PC-3 (cell line): ENCODE results near the gene DLX5. TPM values are rescaled to one million over a fixed set of nuclear protein-coding genes. Genes with fewer than 3 reads are reported as not detected.

Source experiments
- ATAC-seq: fragments of 200-7000 bp; cut with Tn5 transposase; 2 replicates; pipeline ENCODE4 v1.9.1; 2020; ENCODE audit warnings: mild to moderate bottlenecking, moderate library complexity
- BruUV-seq: library from RNA; stranded (reverse); fragments of 400-500 nt; replicated peaks from 2 replicates; lab custom pipeline; 2021; lab: Mats Ljungman, UMichigan
- CTCF ChIA-PET: fragments of 300-600 bp; sonication (Branson Sonifier 250); formaldehyde crosslinking; loops from one replicate; lab custom pipeline; 2022; ENCODE audit warnings: antibody characterized with exemption; lab: Charles Lee
- POLR2A ChIA-PET: fragments of 300-600 bp; sonication (Branson Sonifier 250); formaldehyde crosslinking; loops from one replicate; lab custom pipeline; 2022; ENCODE audit warnings: antibody characterized with exemption; ENCODE audit not compliant: unreplicated experiment; lab: Charles Lee
- DNase-seq: peaks from one replicate; pipeline ENCODE4 v3.0.0-alpha.2; 2015
- H2AFZ ChIP-seq: fragments of 300-600 bp; sonication (generic); 2 replicates; pipeline ENCODE4 v1.6.0; 2016; ENCODE audit warnings: antibody characterized with exemption, low read length
- H3F3A ChIP-seq: fragments of 300-600 bp; sonication (generic); one replicate; pipeline ENCODE4 v1.6.0; 2017; ENCODE audit warnings: antibody characterized with exemption, low read length, control low read depth, mild to moderate bottlenecking; ENCODE audit not compliant: unreplicated experiment
- H3K27ac ChIP-seq: fragments of 300-600 bp; sonication (generic); 2 replicates; pipeline ENCODE4 v1.5.1; 2016; ENCODE audit warnings: mild to moderate bottlenecking, low read length
- H3K27me3 ChIP-seq: fragments of 300-600 bp; sonication (generic); 2 replicates; pipeline ENCODE4 v1.6.1; 2016; ENCODE audit warnings: low read length, mixed read lengths
- H3K36me3 ChIP-seq: fragments of 300-600 bp; sonication (generic); 2 replicates; pipeline ENCODE4 v1.6.1; 2016; ENCODE audit warnings: low read depth, mixed run types, low read length, mixed read lengths
- H3K4me1 ChIP-seq: fragments of 300-600 bp; sonication (generic); 2 replicates; pipeline ENCODE4 v1.5.1; 2016; ENCODE audit warnings: low read length; ENCODE audit not compliant: insufficient read depth
- H3K4me2 ChIP-seq: fragments of 300-600 bp; sonication (generic); 2 replicates; pipeline ENCODE4 v1.6.0; 2016; ENCODE audit warnings: low read length
- H3K4me3 ChIP-seq: fragments of 300-600 bp; sonication (generic); 2 replicates; pipeline ENCODE4 v1.5.1; 2016; ENCODE audit warnings: mild to moderate bottlenecking, low read length, mixed read lengths
- H3K79me2 ChIP-seq: fragments of 300-600 bp; sonication (generic); 2 replicates; pipeline ENCODE4 v1.6.1; 2017; ENCODE audit warnings: low read length, mixed read lengths
- H3K9ac ChIP-seq: fragments of 300-600 bp; sonication (generic); 2 replicates; pipeline ENCODE4 v1.6.0; 2016; ENCODE audit warnings: mild to moderate bottlenecking, low read length
- H3K9me2 ChIP-seq: fragments of 300-600 bp; sonication (generic); replicated peaks from 2 replicates; pipeline ENCODE4 v1.6.1; 2016; ENCODE audit warnings: mixed run types, low read length, mixed read lengths
- H3K9me3 ChIP-seq: fragments of 300-600 bp; sonication (generic); 2 replicates; pipeline ENCODE4 v1.6.1; 2016; ENCODE audit warnings: low read length, mixed read lengths
- H4K20me1 ChIP-seq: fragments of 300-600 bp; sonication (generic); 2 replicates; pipeline ENCODE4 v1.6.1; 2016; ENCODE audit warnings: low read length, mixed read lengths
- CTCF ChIP-seq: fragments of 300-600 bp; sonication (generic); conservative IDR thresholded peaks from 2 replicates; pipeline ENCODE4 v1.5.1; 2017; ENCODE audit warnings: antibody characterized with exemption, low read depth, mild to moderate bottlenecking, low read length
- EZH2 ChIP-seq: fragments of 300-600 bp; sonication (generic); IDR thresholded peaks from one replicate; pipeline ENCODE4 v1.6.1; 2017; ENCODE audit warnings: antibody characterized with exemption, mild to moderate bottlenecking, low read length; ENCODE audit not compliant: unreplicated experiment
- EZH2phosphoT487 ChIP-seq: fragments of 300-600 bp; sonication (generic); IDR thresholded peaks from 2 replicates; pipeline ENCODE4 v1.6.1; 2018; ENCODE audit warnings: mild to moderate bottlenecking, antibody characterized with exemption, low read length, borderline replicate concordance
- intact Hi-C: fragments of 100-400 bp; cut with micrococcal nuclease; formaldehyde crosslinking; loops from 2 replicates; pipeline ENCODE4 v1.9.0; 2023
- total RNA-seq: library from RNA; depleted of rRNA; stranded (reverse); fragments of >200 nt; gene quantifications from 2 replicates; pipeline ENCODE4 v1.2.3, GENCODE V29; 2014

Gene DLX5
- total RNA-seq, 1 experiment from 2014 or later: 0.15 TPM

DNA sequence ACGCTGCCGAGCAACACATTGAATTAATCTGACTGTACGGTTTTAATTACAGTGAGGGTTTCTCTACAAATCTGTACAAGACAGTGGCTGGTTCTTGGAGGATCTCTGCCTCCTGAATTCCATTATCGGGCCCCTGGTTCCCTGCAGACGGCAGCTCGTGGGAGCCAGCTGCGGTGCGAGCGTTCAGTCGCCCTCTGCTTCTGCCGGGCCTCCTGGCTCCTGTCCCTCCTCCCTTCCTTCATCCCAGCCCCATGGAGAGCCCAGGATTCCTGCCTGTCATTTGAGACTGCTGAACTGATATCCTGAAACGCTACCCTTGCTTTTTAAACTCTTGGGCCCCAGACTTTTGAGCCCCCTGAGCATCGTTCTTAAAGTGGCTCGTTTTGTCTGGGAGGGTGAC is 25.9 kb downstream of the DLX5 start:
- H3F3A ChIP-seq: no peaks in the 10 kb centered on the region
- no peak overlapping the region for H2AFZ ChIP-seq
- no peak for TF ChIP-seq EZH2
- TF ChIP-seq EZH2phosphoT487: no peak
- no peak for TF ChIP-seq CTCF
- H3K27ac ChIP-seq: no peak overlapping the region
- no peaks in the 10 kb centered on the region for H3K9me3 ChIP-seq
- no peak for ATAC-seq
- no peak for DNase-seq
- ChIA-PET CTCF (no interaction called here), POLR2A (no interaction called here)
- H3K27me3 ChIP-seq: peaks cover 28% of the 10 kb centered on the region
- no peaks in the 10 kb centered on the region for H3K79me2 ChIP-seq
- H4K20me1 ChIP-seq: no peaks in the 10 kb centered on the region
- no peaks in the 10 kb centered on the region for H3K4me1 ChIP-seq
- H3K4me3 ChIP-seq: no peak overlapping the region
- H3K9ac ChIP-seq: no peak overlapping the region
- H3K9me2 ChIP-seq: no peaks in the 10 kb centered on the region
- no peaks in the 10 kb centered on the region for H3K36me3 ChIP-seq
- no TSS peak for BruUV-seq
- H3K4me2 ChIP-seq: no peak overlapping the region
- intact Hi-C loops: no loop called here

- no peak overlapping the region for H3K9ac ChIP-seq
- no peaks in the 10 kb centered on the region for H3K79me2 ChIP-seq
- H3K27ac ChIP-seq: no peak overlapping the region
- no TSS peak for BruUV-seq
- H3K4me3 ChIP-seq: no peak overlapping the region
- H4K20me1 ChIP-seq: no peaks in the 10 kb centered on the region
- CTCF ChIA-PET: no interaction called here
- no peaks in the 10 kb centered on the region for H3K9me3 ChIP-seq
- no peak for DNase-seq
- no peak overlapping the region for H3K4me2 ChIP-seq
- ATAC-seq: no peak
- H3K27me3 ChIP-seq: peaks cover 28% of the 10 kb centered on the region
- H3K9me2 ChIP-seq: no peaks in the 10 kb centered on the region
- intact Hi-C loops: no loop called here
- TF ChIP-seq CTCF (no peak), EZH2phosphoT487 (no peak), EZH2 (no peak)
- POLR2A ChIA-PET: no interaction called here
- H3K36me3 ChIP-seq: no peaks in the 10 kb centered on the region
- H3F3A ChIP-seq: no peaks in the 10 kb centered on the region
- H2AFZ ChIP-seq: no peak overlapping the region
- no peaks in the 10 kb centered on the region for H3K4me1 ChIP-seq
Measured at GRCh38 chr7:96998333-96998732, 26.3 kb downstream of the DLX5 start.

- H3K27me3 ChIP-seq: peaks cover 28% of the 10 kb centered on the region
- ChIA-PET CTCF (no interaction called here), POLR2A (no interaction called here)
- H3K9me3 ChIP-seq: no peaks in the 10 kb centered on the region
- intact Hi-C loops: no loop called here
- no peaks in the 10 kb centered on the region for H3K79me2 ChIP-seq
- H3K9me2 ChIP-seq: no peaks in the 10 kb centered on the region
- no peak for ATAC-seq
- TF ChIP-seq EZH2 (no peak), EZH2phosphoT487 (no peak), CTCF (no peak)
- H3K4me1 ChIP-seq: no peaks in the 10 kb centered on the region
- H3K4me3 ChIP-seq: no peak overlapping the region
- DNase-seq: no peak
- no peak overlapping the region for H3K9ac ChIP-seq
- no peaks in the 10 kb centered on the region for H3K36me3 ChIP-seq
- BruUV-seq: no TSS peak
- no peak overlapping the region for H3K27ac ChIP-seq
- H3K4me2 ChIP-seq: no peak overlapping the region
- H2AFZ ChIP-seq: no peak overlapping the region
- no peaks in the 10 kb centered on the region for H4K20me1 ChIP-seq
- no peaks in the 10 kb centered on the region for H3F3A ChIP-seq
Measured at GRCh38 chr7:96997512-96998032, 27.1 kb downstream of the DLX5 start.
